Fibroblast of the aortic adventitia (primary cell): Measurements from ENCODE around the gene FOXL2. TPM values are rescaled to one million over a fixed set of nuclear protein-coding genes. Genes with fewer than 3 reads are reported as not detected.

Experiments used
- DNase-seq: peaks from one replicate; pipeline ENCODE4 v3.0.0-alpha.2; 2010; ENCODE audit warnings: low read depth
- H3K4me3 ChIP-seq: 2 replicates; pipeline ENCODE4 v1.5.1; 2011; ENCODE audit warnings: low read depth, mild to moderate bottlenecking, control low read depth, low read length, moderate library complexity
- CTCF ChIP-seq: IDR thresholded peaks from 2 replicates; pipeline ENCODE4 v1.5.1; 2011; ENCODE audit warnings: mild to moderate bottlenecking, low read length, control low read depth, inconsistent platforms; ENCODE audit not compliant: insufficient read depth
- total RNA-seq: library from RNA; depleted of rRNA; stranded (reverse); fragments of >200 nt; gene quantifications from 2 replicates; pipeline ENCODE4 v1.2.3, GENCODE V29; 2012; ENCODE audit warnings: low replicate concordance

The FOXL2 gene
- total RNA-seq, 1 donor = under 0.01 TPM

GRCh38 chr3:138942861-138943623 lies 3.9 kb downstream of the FOXL2 start:
- TF ChIP-seq CTCF = no peak
- DNase-seq = no peak
- H3K4me3 ChIP-seq = no peak overlapping the region

DNA sequence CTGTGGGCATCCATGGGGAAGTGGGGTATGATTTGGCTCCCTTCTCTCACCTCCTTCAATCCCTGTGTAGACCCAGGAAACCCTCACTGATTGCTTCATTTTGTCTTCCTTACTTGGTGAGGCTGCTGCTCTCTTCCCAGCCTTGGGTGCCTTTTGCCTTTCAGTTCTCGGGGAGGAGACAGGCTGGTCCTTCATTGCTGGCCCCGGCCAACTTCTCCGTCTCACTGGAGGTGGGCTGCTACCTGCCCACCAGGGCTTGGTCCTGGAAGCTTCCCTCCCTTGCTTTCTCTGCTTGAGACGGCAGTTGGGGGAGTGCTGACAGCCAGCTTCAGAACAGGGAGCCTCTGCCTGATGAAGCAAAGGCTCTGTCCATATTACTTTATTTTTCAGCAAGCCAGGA lies 4.7 kb downstream of the FOXL2 start:
- TF ChIP-seq CTCF = no peak
- no peak overlapping the region for H3K4me3 ChIP-seq
- DNase-seq = no peak

DNA sequence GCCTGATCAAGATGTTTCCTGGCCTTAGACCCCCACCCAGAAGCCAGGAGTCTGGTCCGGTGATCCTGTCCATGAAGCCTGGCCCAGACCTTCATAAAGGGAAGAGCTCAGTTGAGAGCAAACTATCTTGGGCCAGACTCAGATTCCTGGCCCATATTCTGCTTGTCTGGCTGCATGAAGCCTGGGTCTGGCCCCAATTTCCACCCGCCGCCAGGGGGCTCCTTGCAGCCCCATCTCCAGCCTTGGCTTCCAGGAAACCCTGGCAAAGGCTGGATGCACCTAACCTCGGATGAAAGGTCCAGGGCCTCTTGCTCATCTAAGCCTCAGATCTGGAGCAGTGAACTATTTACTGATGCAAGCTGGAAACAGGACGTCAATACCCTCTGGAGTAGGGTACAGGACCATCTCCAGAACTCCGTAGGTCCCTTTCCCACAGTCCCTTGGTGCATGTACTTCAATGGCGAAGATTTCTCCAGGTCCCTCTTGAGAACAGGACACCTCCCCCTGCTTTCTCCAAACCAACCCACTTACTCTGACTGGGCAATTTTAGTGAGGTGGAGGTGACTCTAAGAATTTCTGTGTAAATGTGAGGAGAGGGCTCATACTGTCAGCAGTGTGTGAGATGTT lies 5.6 kb downstream of the FOXL2 start:
- H3K4me3 ChIP-seq = no peak overlapping the region
- peak; percentile 62 for TF ChIP-seq CTCF
- DNase-seq = peak; percentile 30

- H3K4me3 ChIP-seq = no peak overlapping the region
- TF ChIP-seq CTCF = no peak
- DNase-seq = no peak
Measured at GRCh38 chr3:138940446-138940845, 6.5 kb downstream of the FOXL2 start.

GRCh38 chr3:138939561-138940241 lies 7.2 kb downstream of the FOXL2 start:
- no peak for DNase-seq
- no peak overlapping the region for H3K4me3 ChIP-seq
- TF ChIP-seq CTCF = no peak

GRCh38 chr3:138938877-138939560 lies 7.9 kb downstream of the FOXL2 start:
- no peak for TF ChIP-seq CTCF
- no peak for DNase-seq
- H3K4me3 ChIP-seq = no peak overlapping the region
